H1 (cell line): Measurements from ENCODE around the gene PLCB1. TPM values are rescaled to one million over a fixed set of nuclear protein-coding genes. Genes with fewer than 3 reads are reported as not detected.

Experiments used
- CTCF ChIA-PET: fragments of 300-600 bp; sonication (Branson Sonifier 250); formaldehyde crosslinking; loops from one replicate; lab custom pipeline; 2021; ENCODE audit not compliant: partially characterized antibody; lab: Charles Lee
- POLR2A ChIA-PET: fragments of 300-600 bp; sonication (Branson Sonifier 250); formaldehyde crosslinking; loops from one replicate; lab custom pipeline; 2021; ENCODE audit warnings: inconsistent platforms; ENCODE audit not compliant: partially characterized antibody; lab: Charles Lee
- DNase-seq, 2 experiments: peaks; one replicate each; pipeline versions ENCODE4 v3.0.0 to v3.0.0-alpha.2; 2010 to 2022; ENCODE audit warnings: low spot score in 2 of 2, low read depth in 1 of 2, mixed read lengths in 1 of 2
- FAIRE-seq: peaks from 2 replicates; lab custom pipeline; 2011; peaks lifted over from hg19 to GRCh38; lab: Jason Lieb, UNC
- H2AFZ ChIP-seq: 2 replicates; pipeline ENCODE4 v1.8.1; 2012; ENCODE audit warnings: low read length, inconsistent platforms
- H2AK5ac ChIP-seq: 2 replicates; pipeline ENCODE4 v1.6.1; 2013; ENCODE audit warnings: low read depth, low read length
- H2BK120ac ChIP-seq: replicated peaks from 2 replicates; pipeline ENCODE3; 2013; ENCODE audit warnings: low read depth, low read length, inconsistent platforms
- H2BK12ac ChIP-seq: 2 replicates; pipeline ENCODE4 v1.6.1; 2013; ENCODE audit warnings: low read depth, low read length
- H2BK15ac ChIP-seq: 2 replicates; pipeline ENCODE4 v1.6.1; 2013; ENCODE audit warnings: low read length
- H2BK20ac ChIP-seq: 2 replicates; pipeline ENCODE4 v1.6.1; 2013; ENCODE audit warnings: low read length
- H2BK5ac ChIP-seq: 2 replicates; pipeline ENCODE4 v1.6.1; 2013; ENCODE audit warnings: low read depth, low read length
- H3K14ac ChIP-seq: 2 replicates; pipeline ENCODE4 v1.6.1; 2013; ENCODE audit warnings: inconsistent platforms; ENCODE audit not compliant: insufficient read length
- H3K18ac ChIP-seq: 2 replicates; pipeline ENCODE4 v1.6.1; 2013; ENCODE audit warnings: low read length; ENCODE audit errors: extremely low read depth
- H3K23ac ChIP-seq: 2 replicates; pipeline ENCODE4 v1.6.1; 2013; ENCODE audit warnings: inconsistent platforms; ENCODE audit not compliant: insufficient read length
- H3K23me2 ChIP-seq: 2 replicates; pipeline ENCODE4 v1.6.1; 2013; ENCODE audit warnings: low read depth, low read length
- H3K27ac ChIP-seq: 2 replicates; pipeline ENCODE4 v1.6.1; 2011; ENCODE audit warnings: low read depth, low read length, inconsistent platforms
- H3K27me3 ChIP-seq, 4 experiments: replicated peaks in 1 of 4; 1 replicate in 1 of 4; 2 replicates in 3 of 4; pipeline versions ENCODE4 v1.6.1 to v1.8.1; 2011 to 2013; ENCODE audit warnings: low read length in 3 of 4, mild to moderate bottlenecking in 3 of 4, inconsistent platforms in 2 of 4, mixed read lengths in 2 of 4, moderate library complexity in 1 of 4; ENCODE audit not compliant: control insufficient read depth in 3 of 4, insufficient read depth in 3 of 4; ENCODE audit errors: extremely low read depth in 1 of 4
- H3K36me3 ChIP-seq, 4 experiments: 2 replicates each; pipeline versions ENCODE4 v1.6.1 to v1.8.1; 2011 to 2013; ENCODE audit warnings: mild to moderate bottlenecking in 4 of 4, low read length in 3 of 4, moderate library complexity in 2 of 4, control low read depth in 1 of 4, inconsistent platforms in 1 of 4; ENCODE audit not compliant: insufficient read depth in 4 of 4, control insufficient read depth in 2 of 4
- H3K4ac ChIP-seq: replicated peaks from 2 replicates; pipeline ENCODE3; 2013; ENCODE audit warnings: low read length, low read depth, mixed read lengths, inconsistent platforms; ENCODE audit not compliant: insufficient read length
- H3K4me1 ChIP-seq, 4 experiments: replicated peaks in 1 of 4; 1 replicate in 1 of 4; 2 replicates in 3 of 4; pipeline versions ENCODE4 v1.6.1 to v1.8.1; 2011 to 2013; ENCODE audit warnings: low read length in 3 of 4, inconsistent platforms in 2 of 4, mixed read lengths in 1 of 4; ENCODE audit not compliant: insufficient read depth in 4 of 4, control insufficient read depth in 3 of 4
- H3K4me2 ChIP-seq, 2 experiments: 2 replicates each; pipeline versions ENCODE4 v1.6.1 to v1.8.1; 2011 to 2013; ENCODE audit warnings: low read depth in 2 of 2, low read length in 2 of 2, control low read depth in 1 of 2, inconsistent platforms in 1 of 2, mild to moderate bottlenecking in 1 of 2; ENCODE audit not compliant: insufficient read depth in 1 of 2
- H3K4me3 ChIP-seq, 4 experiments: fragments of 200-600, 300-600 bp in 1 of 4; sonication (generic), shearing (Covaris generic), sonication (Bioruptor Twin) in 1 of 4; 2 replicates each; pipeline versions ENCODE4 v1.5.1 to v1.8.1; 2011 to 2016; ENCODE audit warnings: low read length in 4 of 4, low read depth in 3 of 4, control low read depth in 2 of 4, inconsistent platforms in 2 of 4, mild to moderate bottlenecking in 2 of 4, mixed read lengths in 1 of 4, moderate library complexity in 1 of 4; ENCODE audit not compliant: insufficient read depth in 2 of 4; ENCODE audit errors: extremely low read depth in 1 of 4
- H3K56ac ChIP-seq: replicated peaks from 2 replicates; pipeline ENCODE3; 2013; ENCODE audit warnings: low read depth, mild to moderate bottlenecking, mixed read lengths, low read length, inconsistent platforms; ENCODE audit not compliant: insufficient read length
- H3K79me1 ChIP-seq: 2 replicates; pipeline ENCODE4 v1.6.1; 2013; ENCODE audit warnings: low read depth, low read length, control low read depth
- H3K79me2 ChIP-seq, 2 experiments: 2 replicates each; pipeline versions ENCODE4 v1.6.1 to v1.8.1; 2012 to 2013; ENCODE audit warnings: low read length in 2 of 2, mild to moderate bottlenecking in 2 of 2, inconsistent platforms in 1 of 2; ENCODE audit not compliant: insufficient read depth in 2 of 2, control insufficient read depth in 1 of 2
- H3K9ac ChIP-seq, 4 experiments: replicated peaks in 1 of 4; 1 replicate in 1 of 4; 2 replicates in 3 of 4; pipeline versions ENCODE4 v1.6.1 to v1.8.1; 2011 to 2013; ENCODE audit warnings: low read depth in 3 of 4, low read length in 3 of 4, control low read depth in 2 of 4, mild to moderate bottlenecking in 2 of 4, moderate library complexity in 2 of 4, inconsistent platforms in 1 of 4; ENCODE audit errors: extremely low read depth in 1 of 4
- H3K9me3 ChIP-seq, 2 experiments: 2 replicates each; pipeline versions ENCODE4 v1.6.1 to v1.8.1; 2012 to 2013; ENCODE audit warnings: mild to moderate bottlenecking in 2 of 2, moderate library complexity in 2 of 2, control low read depth in 1 of 2, inconsistent platforms in 1 of 2, low read depth in 1 of 2, low read length in 1 of 2, mixed read lengths in 1 of 2; ENCODE audit not compliant: insufficient read depth in 2 of 2
- H4K20me1 ChIP-seq, 2 experiments: replicated peaks in 1 of 2; 2 replicates each; pipeline versions ENCODE3 to v1.8.1; 2011 to 2013; ENCODE audit warnings: inconsistent platforms in 2 of 2, low read length in 2 of 2, mild to moderate bottlenecking in 1 of 2; ENCODE audit not compliant: insufficient read depth in 2 of 2, control insufficient read depth in 1 of 2
- H4K5ac ChIP-seq: 2 replicates; pipeline ENCODE4 v1.6.1; 2013; ENCODE audit warnings: low read length, low read depth, mixed read lengths, inconsistent platforms; ENCODE audit not compliant: insufficient read length
- H4K8ac ChIP-seq: 2 replicates; pipeline ENCODE4 v1.8.0; 2013; ENCODE audit warnings: mild to moderate bottlenecking, moderate library complexity, low read length, inconsistent platforms; ENCODE audit not compliant: insufficient read depth; ENCODE audit errors: extremely low read depth
- H4K91ac ChIP-seq: replicated peaks from 2 replicates; pipeline ENCODE3; 2013; ENCODE audit warnings: low read length, mixed read lengths, inconsistent platforms; ENCODE audit not compliant: insufficient read length
- SIN3A ChIP-seq, 2 experiments: IDR thresholded peaks in 1 of 2; conservative IDR thresholded peaks in 1 of 2; 2 replicates each; pipeline ENCODE4 v1.6.1; 2011 to 2012; ENCODE audit warnings: low read length in 2 of 2, improper control_type of control experiment in 1 of 2, low read depth in 1 of 2, mild to moderate bottlenecking in 1 of 2
- WGBS, 2 experiments: shearing (Covaris generic) in 1 of 2; methylation state at CpG; one replicate each; pipeline versions ENCODE4 v1.1.6 to v1.1.7; 2013 to 2015; ENCODE audit warnings: low lambda C conversion rate in 2 of 2, mixed read lengths in 2 of 2, inconsistent platforms in 1 of 2, low coverage in 1 of 2, missing lambda C conversion rate in 1 of 2; ENCODE audit not compliant: insufficient replicate concordance in 2 of 2, insufficient coverage in 1 of 2, insufficient read length in 1 of 2; ENCODE audit errors: extremely low coverage in 1 of 2, missing lambda C conversion rate in 1 of 2; 5-methylcytosine and 5-hydroxymethylcytosine counted together
- polyA plus RNA-seq, 7 experiments: library from polyadenylated mRNA; depleted of rRNA in 3 of 7; stranded (reverse) in 5 of 7; unstranded in 2 of 7; fragments of >200 nt in 5 of 7; fragments of 200-250 nt in 2 of 7; gene quantifications; 1 replicate in 5 of 7; 2 replicates in 1 of 7; 4 replicates in 1 of 7; pipeline versions ENCODE4 v1.2.1 to v1.2.3, GENCODE V29; 2011 to 2013; ENCODE audit warnings: missing spikeins in 2 of 7, mixed read lengths in 2 of 7
- total RNA-seq: library from RNA; stranded (reverse); fragmentation: NEBNext Ultra II Directional; extraction: Animal tissue kit (Norgen Biotek cat#: 25700); gene quantifications from 2 replicates; pipeline ENCODE4 v1.2.1, GENCODE V29; 2021

Gene PLCB1
- total and polyA plus RNA-seq, 2 of the 8 experiments (the other 6 are each of a cell fraction or from before 2014, with no cell fraction given), result 2.6 to 9.1 TPM

DNA sequence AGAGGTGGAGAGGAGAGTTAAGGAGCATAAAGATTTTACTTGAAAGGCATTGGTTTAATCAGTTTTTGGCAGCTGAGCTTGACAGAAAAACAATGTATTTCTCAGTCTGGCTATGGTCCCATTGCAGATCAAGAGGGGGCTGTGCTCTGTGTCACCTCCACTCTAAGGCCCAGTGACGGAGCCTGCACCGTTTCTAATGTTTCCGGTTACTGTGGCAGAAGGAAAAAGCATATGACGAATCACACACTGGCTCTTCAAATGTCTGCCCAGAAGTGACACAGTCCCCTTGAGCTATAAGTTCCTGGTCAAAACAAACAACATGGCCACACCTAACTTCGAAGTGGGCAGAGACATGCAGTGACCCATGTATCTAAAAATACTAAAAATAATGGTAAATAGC is 372.0 kb downstream of the PLCB1 start:
- Histone ChIP-seq H2BK15ac (no peak overlapping the region), H2BK12ac (no peak overlapping the region), H3K4me2 (no peak overlapping the region), H3K14ac (no peak overlapping the region), H2BK5ac (no peak overlapping the region), H4K8ac (no peak overlapping the region), H2BK120ac (no peak overlapping the region), H3K79me2 (no peaks in the 10 kb centered on the region), H3K4me3 (no peak overlapping the region), H4K20me1 (no peaks in the 10 kb centered on the region), H3K23ac (no peak overlapping the region), H2AK5ac (no peak overlapping the region), H2AFZ (no peak overlapping the region), H3K9me3 (no peaks in the 10 kb centered on the region), H3K18ac (no peak overlapping the region), H3K27me3 (no peaks in the 10 kb centered on the region), H2BK20ac (no peak overlapping the region), H3K79me1 (no peaks in the 10 kb centered on the region), H3K4ac (no peak overlapping the region), H3K9ac (peak overlapping the region in 1 of 4 experiments; percentile 34; a peak in 1 of 7 replicates), H3K56ac (no peak overlapping the region), H3K36me3 (no peaks in the 10 kb centered on the region), H3K27ac (no peak overlapping the region), H4K91ac (no peak overlapping the region), H4K5ac (no peak overlapping the region), H3K4me1 (no peaks in the 10 kb centered on the region), H3K23me2 (no peaks in the 10 kb centered on the region)
- ChIA-PET POLR2A (no interaction called here), CTCF (interaction anchor here (1.0 kb wide), 1 partner anchor 218 kb away, joined by 4 read pairs; no protein-coding TSS in a partner anchor)
- FAIRE-seq, result no peak
- no peak for DNase-seq
- WGBS, 2 experiments, result 89% methylated on average over 5 of the region's 5 CpGs; no CpG with 5 or more reads in 1 of the 2 experiments
- no peak for TF ChIP-seq SIN3A (conservative IDR thresholded peaks at IDR 0.05 in 1 of 2, IDR thresholded peaks at IDR 0.05 in 1 of 2; ENCODE audit: low read depth in 1 of 2, low read length in 2 of 2)
